Muscle of leg (tissue), 11 donors: ENCODE data around the gene CAMTA1. TPM values are rescaled to one million over a fixed set of nuclear protein-coding genes. Genes with fewer than 3 reads are reported as not detected.

Experiments
- DNase-seq: peaks from one replicate; pipeline ENCODE4 v3.0.0; 2013
- H3K27ac ChIP-seq: one replicate; pipeline ENCODE4 v1.5.1; 2013; ENCODE audit warnings: mild to moderate bottlenecking, low read length, control low read depth
- H3K27me3 ChIP-seq: one replicate; pipeline ENCODE4 v1.6.1; 2013; ENCODE audit warnings: low read length; ENCODE audit not compliant: control insufficient read depth, insufficient read depth
- H3K36me3 ChIP-seq: one replicate; pipeline ENCODE4 v1.6.1; 2013; ENCODE audit warnings: low read length; ENCODE audit not compliant: control insufficient read depth, insufficient read depth
- H3K4me1 ChIP-seq: one replicate; pipeline ENCODE4 v1.6.1; 2013; ENCODE audit warnings: low read length; ENCODE audit not compliant: control insufficient read depth, insufficient read depth
- H3K4me3 ChIP-seq: one replicate; pipeline ENCODE4 v1.5.1; 2013; ENCODE audit warnings: low read length, control low read depth
- H3K9me3 ChIP-seq: replicated peaks from 2 replicates; pipeline ENCODE4 v1.6.1; 2013; ENCODE audit warnings: low read depth, low read length; ENCODE audit not compliant: control insufficient read depth
- WGBS: methylation state at CpG from one replicate; pipeline ENCODE4 v1.1.5; 2013; ENCODE audit warnings: missing lambda C conversion rate; ENCODE audit not compliant: insufficient coverage; 5-methylcytosine and 5-hydroxymethylcytosine counted together
- polyA plus RNA-seq, 8 donors: library from polyadenylated mRNA; unstranded; fragments of 120-200 nt; gene quantifications; one replicate each; pipeline versions ENCODE4 v1.2.1 to v1.2.3, GENCODE V29; 2013; ENCODE audit warnings: inconsistent platforms in 1 of 8, low replicate concordance in 1 of 8; ENCODE audit not compliant: insufficient read length in 8 of 8, insufficient read depth in 1 of 8
- total RNA-seq: library from RNA; stranded (reverse); fragments of 120-200 nt; gene quantifications from one replicate; pipeline ENCODE4 v1.2.4, GENCODE V29; 2013

CAMTA1 gene
- total and polyA plus RNA-seq, 9 donors: 36.4 to 56.4 (median 47.7) TPM

GRCh38 chr1:7229696-7230631, 444.7 kb downstream of the CAMTA1 start:
- Histone ChIP-seq H3K27ac (peak overlapping the region; percentile 51), H3K9me3 (no peaks in the 10 kb centered on the region), H3K4me1 (peaks cover 25% of the 10 kb centered on the region), H3K36me3 (no peaks in the 10 kb centered on the region), H3K4me3 (no peak overlapping the region), H3K27me3 (no peaks in the 10 kb centered on the region)
- 48% methylated on average over 10 of the region's 20 CpGs for WGBS
- DNase-seq: peak; percentile 77

GRCh38 chr1:7232441-7233236, 447.4 kb downstream of the CAMTA1 start:
- Histone ChIP-seq H3K36me3 (no peaks in the 10 kb centered on the region), H3K9me3 (no peaks in the 10 kb centered on the region), H3K27ac (no peak overlapping the region), H3K4me3 (no peak overlapping the region), H3K4me1 (peaks cover 25% of the 10 kb centered on the region), H3K27me3 (no peaks in the 10 kb centered on the region)
- DNase-seq: no peak
- 100% methylated on average over 1 of the region's 15 CpGs for WGBS

GRCh38 chr1:7233237-7233540, 447.9 kb downstream of the CAMTA1 start:
- Histone ChIP-seq H3K9me3 (no peaks in the 10 kb centered on the region), H3K27ac (no peak overlapping the region), H3K4me1 (peaks cover 25% of the 10 kb centered on the region), H3K4me3 (no peak overlapping the region), H3K27me3 (no peaks in the 10 kb centered on the region), H3K36me3 (no peaks in the 10 kb centered on the region)
- no peak for DNase-seq
- WGBS: 89% methylated on average over 3 of the region's 6 CpGs

- Histone ChIP-seq H3K4me3 (no peak overlapping the region), H3K4me1 (peaks cover 22% of the 10 kb centered on the region), H3K9me3 (no peaks in the 10 kb centered on the region), H3K36me3 (no peaks in the 10 kb centered on the region), H3K27me3 (no peaks in the 10 kb centered on the region), H3K27ac (no peak overlapping the region)
- no peak for DNase-seq
- WGBS: 84% methylated on average over 25 of the region's 28 CpGs
These were observed 448.6 kb downstream of the CAMTA1 start for GRCh38 chr1:7233646-7234470.

DNA sequence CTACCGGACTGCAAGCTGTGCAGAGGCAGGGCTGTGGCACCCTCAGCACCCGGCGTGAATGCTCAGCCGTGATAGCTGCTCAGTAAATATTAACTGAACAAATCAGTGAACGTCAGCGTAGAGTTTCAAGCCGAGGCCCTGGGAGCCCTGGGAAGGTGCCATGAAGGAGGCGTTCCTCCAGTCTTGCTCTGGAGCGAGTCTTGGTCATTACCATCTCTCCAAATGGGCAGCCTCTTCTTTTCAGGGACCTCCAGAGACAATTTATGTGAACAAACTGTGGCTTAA, 449.2 kb downstream of the CAMTA1 start:
- WGBS: 82% methylated on average over 7 of the region's 9 CpGs
- Histone ChIP-seq H3K4me3 (no peak overlapping the region), H3K9me3 (no peaks in the 10 kb centered on the region), H3K4me1 (peaks cover 18% of the 10 kb centered on the region), H3K27ac (no peak overlapping the region), H3K36me3 (no peaks in the 10 kb centered on the region), H3K27me3 (no peaks in the 10 kb centered on the region)
- DNase-seq: no peak

DNA sequence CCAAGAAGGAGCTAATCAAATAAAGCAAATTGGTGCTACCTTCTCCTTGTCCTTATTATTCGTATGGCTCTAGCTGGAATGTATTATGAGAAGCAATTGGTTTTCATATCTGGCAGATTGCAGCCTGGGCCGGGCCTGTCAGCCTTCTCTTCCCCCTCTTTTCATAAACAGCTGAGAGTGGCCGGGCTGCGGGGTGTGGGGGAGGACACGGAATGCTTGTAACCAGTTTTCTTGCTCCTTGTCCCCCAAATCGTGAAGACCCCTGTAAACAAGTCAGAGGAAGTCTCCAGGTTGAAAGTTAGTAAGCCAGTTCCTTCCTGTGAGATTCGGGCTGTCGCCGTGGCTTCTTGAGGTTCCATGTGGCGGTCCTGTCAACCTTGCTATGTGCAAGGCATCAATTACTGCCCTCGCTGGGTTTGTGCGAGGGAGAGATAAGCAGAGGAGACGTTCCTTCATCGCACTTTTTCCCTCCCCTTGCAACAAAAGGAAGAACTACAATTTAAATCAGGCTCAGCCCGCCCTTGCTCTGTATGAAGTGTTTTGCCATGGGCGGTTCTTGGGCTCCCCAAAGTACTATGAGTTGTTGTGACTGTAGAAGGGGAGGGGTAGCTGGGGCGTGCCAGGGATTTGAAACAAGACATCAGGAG, 450.7 kb downstream of the CAMTA1 start:
- Histone ChIP-seq H3K27me3 (no peaks in the 10 kb centered on the region), H3K27ac (no peak overlapping the region), H3K36me3 (no peaks in the 10 kb centered on the region), H3K4me3 (no peak overlapping the region), H3K4me1 (peaks cover 4% of the 10 kb centered on the region), H3K9me3 (no peaks in the 10 kb centered on the region)
- WGBS: 61% methylated on average over 7 of the region's 17 CpGs
- no peak for DNase-seq

DNA sequence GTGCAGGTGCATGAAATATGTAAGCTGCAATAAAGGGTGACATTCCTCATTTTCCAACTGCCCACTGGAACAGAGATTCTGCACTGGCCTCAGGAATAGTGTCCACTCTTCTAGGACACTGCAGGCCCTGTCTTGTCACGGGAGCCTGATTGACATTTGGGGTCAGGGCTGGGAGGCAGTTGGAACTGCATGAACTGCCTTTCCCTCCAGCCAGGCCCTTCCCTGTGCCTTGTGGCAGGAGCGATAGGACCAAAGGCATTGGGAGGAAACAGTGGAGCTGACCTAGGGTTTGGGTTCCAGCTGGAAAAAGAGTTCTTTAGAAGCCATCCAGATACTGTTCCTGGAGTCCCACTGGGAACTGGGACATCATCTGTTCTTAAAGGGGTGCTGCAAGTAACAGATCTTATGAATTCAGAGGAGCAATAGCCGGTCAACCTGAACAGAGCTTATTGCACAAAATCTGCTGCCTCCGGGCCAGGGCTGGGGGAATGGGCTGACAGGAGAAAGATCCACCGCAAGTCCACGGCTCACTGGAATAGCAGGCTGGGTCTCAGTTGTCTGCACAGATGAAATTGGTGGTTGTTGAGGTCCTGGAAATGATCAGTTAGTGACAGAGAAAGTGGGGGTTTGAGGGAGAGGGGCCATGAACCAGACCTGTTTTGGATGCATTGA, 451.7 kb downstream of the CAMTA1 start:
- no peaks in the 10 kb centered on the region for H3K27me3 ChIP-seq
- H3K27ac ChIP-seq: no peak overlapping the region
- no peaks in the 10 kb centered on the region for H3K9me3 ChIP-seq
- WGBS: 55% methylated on average over 5 of the region's 6 CpGs
- H3K4me1 ChIP-seq: no peaks in the 10 kb centered on the region
- H3K4me3 ChIP-seq: no peak overlapping the region
- H3K36me3 ChIP-seq: no peaks in the 10 kb centered on the region
- no peak for DNase-seq

DNA sequence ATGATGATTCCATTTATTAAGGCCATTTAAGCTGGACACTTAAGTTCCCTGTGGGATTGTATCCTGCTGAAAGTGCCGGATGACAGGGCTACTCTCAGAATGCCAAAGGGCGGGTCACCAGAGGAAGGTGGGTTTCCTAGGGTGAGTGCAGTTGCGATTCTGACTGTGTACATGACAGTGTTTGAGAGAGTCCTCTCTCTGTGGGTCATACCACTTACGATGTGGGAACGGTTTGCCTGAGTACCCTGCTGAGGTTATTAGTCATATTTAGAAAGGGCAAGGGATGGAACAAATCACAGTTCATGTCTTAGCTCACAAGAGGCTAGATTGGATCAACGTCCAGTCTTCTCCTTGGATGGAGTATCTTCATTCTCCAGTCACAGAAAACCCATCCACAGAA, 461.9 kb downstream of the CAMTA1 start:
- H3K27ac ChIP-seq: no peak overlapping the region
- 78% methylated on average over 4 of the region's 6 CpGs for WGBS
- no peak for DNase-seq
- H3K4me3 ChIP-seq: no peak overlapping the region
- H3K36me3 ChIP-seq: no peaks in the 10 kb centered on the region
- no peaks in the 10 kb centered on the region for H3K9me3 ChIP-seq
- no peaks in the 10 kb centered on the region for H3K4me1 ChIP-seq
- peaks cover 3% of the 10 kb centered on the region for H3K27me3 ChIP-seq

DNA sequence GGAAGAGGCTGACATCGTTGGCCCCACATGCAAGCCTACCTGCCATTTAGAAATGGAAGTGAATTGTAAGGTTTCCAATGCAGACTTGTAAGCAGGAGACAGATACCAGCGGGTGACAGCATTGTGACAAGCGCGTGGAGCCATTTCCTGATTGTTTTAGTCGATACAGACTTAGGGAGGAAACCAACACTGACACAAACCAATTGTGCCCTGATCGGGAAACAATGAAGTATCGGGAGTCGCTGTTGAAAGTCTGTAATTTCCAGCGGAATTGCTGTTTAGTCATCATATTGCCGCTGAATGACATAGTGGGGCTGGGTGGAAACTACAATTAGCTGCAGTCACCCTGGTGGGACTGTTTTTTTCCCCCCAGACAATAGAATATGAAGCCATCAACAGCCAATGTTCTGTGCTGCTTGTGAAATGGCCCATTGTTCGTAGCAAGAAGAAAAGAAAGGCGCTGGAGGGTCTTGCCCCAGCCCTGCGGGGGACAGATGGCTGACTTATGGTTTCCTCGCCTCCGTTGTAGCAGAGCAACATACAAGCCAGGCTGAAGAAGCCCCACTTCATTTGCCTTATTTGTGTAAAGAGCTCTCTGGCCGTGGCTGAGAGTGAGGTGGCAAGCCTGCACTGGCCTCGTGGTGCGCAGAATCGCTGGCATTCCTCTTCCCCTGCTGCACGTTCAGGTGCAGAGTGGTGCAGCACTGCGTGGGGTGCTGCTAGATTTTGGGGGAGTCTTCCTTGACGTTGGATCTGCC, 462.7 kb downstream of the CAMTA1 start:
- H3K36me3 ChIP-seq: no peaks in the 10 kb centered on the region
- no peaks in the 10 kb centered on the region for H3K4me1 ChIP-seq
- H3K4me3 ChIP-seq: no peak overlapping the region
- H3K27ac ChIP-seq: no peak overlapping the region
- no peaks in the 10 kb centered on the region for H3K9me3 ChIP-seq
- WGBS: 71% methylated on average over 18 of the region's 22 CpGs
- peaks cover 3% of the 10 kb centered on the region for H3K27me3 ChIP-seq
- DNase-seq: no peak
